Middle frontal gyrus (tissue), 1 donor: ENCODE data around the gene CFAP141.
"Not testable (repeated sequence)": the region's sequence is repeated elsewhere in the genome, so short reads cannot be mapped to it uniquely, and the experiment has no call there.

Experiments
- DNase-seq: peaks from one replicate; pipeline ENCODE4 v3.0.0-alpha.2; 2015; ENCODE audit warnings: low spot score; ENCODE audit errors: extremely low spot score

The CFAP141 gene

DNA sequence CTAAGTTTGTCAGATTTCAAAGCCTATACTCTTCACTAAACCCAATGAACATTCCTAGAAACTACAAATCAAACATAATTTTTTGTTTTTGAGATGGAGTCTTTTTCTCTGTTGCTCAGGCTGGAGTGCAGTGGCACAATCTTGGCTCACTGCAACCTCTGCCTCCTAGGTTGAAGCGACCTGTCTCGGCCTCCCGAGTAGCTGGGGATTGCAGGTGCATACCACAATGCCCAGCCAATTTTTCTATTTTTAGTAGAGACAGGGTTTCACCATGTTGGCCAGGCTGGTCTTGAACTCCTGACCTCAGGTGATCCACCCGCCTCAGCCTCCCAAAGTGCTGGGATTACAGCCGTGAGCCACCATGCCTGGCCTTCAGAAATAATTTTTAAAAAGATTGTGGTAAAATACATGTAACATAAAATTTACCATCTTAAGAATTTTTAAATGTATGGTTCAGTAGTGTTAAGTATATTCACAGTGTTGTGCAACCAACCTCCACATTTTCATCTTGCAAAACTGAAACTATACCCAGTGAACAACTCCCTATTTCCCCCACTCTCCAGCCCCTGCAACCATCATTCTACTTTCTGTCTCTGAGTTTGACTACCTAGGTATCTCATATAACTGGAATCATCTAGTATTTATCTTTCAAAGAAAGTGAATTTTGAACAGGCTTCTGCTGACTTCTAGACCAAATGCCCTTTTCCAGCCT lies 2.7 kb upstream of the CFAP141 start:
- DNase-seq, result no peak

GRCh38 chr1:154207262-154207661 lies 1.1 kb upstream of the CFAP141 start:
- DNase-seq, result no peak

DNA sequence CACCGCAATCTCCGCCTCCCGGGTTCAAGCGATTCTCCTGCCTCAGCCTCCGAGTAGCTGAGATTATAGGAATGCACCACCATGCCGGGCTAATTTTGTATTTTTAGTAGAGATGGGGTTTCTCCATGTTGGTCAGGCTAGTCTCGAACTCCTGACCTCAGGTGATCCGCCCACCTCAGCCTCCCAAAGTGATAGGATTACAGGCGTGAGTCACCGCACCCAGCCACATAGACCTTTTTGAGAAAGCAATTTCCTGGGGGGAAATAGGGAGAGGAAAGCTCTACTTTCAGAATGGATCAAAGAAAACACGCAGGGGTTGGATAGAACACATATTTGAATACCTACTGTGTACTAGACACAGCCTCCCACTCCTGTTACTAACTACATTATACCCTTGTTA lies 355 bp downstream of the CFAP141 start:
- DNase-seq, result not testable (repeated sequence)

DNA sequence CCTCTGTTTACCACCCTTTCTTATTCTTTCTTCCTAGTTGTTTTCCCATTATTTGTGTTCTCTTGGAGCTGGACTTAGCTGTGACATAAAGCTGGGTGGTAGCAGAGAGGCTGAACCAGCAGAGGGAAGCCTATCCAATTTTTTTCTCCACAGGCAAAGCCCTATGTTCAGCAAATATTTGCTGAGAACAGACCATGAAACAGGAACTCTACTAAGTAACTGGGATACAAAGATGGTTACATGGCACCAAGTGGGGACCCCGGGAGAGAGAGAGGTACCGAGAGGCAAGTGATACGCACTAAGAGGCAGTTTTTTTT lies 6.6 kb downstream of the CFAP141 start:
- DNase-seq, result no peak

DNA sequence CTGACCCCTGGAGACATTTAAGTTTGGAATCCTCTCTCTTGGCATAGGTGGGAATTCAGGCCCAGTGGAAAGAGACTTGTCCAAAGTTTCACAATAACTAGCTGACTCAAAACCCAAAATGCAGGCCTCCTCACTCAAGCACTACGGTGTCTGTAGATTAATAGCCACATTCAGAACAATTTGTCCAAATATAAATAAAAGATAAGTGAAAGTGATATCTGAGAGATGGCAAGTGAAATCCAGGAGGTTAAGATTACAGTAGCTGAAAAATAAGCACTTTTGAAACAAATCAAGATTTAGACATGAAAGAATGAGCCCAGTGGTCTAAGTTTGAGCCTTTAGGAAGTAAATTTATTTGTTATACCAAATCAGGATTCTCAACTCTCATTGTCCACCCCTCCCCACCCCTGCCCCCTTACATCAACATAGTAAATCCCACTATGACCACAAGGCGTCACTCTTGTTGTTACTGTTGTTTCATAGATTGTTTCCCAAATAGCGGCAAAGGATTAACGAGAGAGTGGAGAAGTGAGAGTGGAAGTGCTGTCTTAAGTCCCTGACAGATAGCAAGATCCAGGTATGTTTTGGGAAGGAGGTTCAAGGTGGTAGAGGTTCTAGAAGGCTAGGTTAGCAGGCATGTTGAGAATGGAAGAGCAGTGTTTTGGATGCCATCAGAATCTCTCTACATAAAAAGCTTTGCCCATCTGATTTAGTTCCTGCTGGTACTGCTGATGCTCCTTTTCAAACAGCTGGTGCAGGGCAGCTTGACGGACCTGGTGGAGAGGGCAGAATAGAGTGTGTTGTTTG lies 7.2 kb downstream of the CFAP141 start:
- no peak for DNase-seq

DNA sequence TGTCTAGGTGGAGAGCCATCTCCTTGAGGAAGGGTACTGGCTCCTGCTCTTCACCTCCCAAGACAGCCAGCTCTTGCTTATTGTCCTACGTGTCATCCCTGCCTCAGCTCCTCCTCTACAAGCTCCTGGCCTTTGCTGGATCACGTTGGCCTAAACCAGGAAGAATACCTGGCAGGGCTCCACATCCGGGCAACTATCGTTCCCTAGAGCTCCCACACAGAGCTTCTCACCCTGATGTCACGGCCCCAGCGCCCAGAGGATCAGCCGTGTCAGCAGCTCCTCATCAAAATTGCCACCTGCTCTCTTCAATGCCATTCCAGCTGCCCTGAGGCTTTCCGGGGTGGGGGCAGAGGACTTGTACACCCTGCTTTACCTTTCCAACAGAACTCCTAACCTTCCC lies 12.3 kb downstream of the CFAP141 start:
- DNase-seq, result no peak

- DNase-seq, result no peak
Observed at GRCh38 chr1:154192476-154192875, 13.7 kb downstream of the CFAP141 start.

DNA sequence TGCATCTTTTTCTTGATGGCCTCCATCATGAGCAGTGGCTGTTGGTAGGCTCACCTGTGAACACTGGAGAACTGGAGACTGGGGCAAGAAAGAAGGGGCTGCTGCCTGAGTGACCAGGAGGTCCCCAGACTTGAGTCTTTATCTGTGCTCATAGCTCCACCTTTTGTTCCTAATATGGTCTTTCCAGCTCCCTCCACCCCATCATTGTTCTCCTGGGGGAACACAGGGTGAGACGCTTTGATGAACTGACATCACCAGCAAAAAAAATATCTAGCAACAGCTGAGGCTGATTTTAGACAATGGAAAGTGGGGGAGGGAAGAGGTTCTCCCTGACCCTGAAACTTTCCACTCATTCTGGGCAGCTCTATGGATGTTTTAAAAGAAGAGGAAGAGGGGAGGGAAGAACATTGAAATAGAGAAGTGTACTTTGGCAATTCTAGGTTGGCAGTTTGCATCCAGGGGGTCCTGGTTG lies 14.1 kb downstream of the CFAP141 start, which contains the start of gene TPM3:
TSS of gene TPM3 (minus strand) at position 111 of the 472 bp plus-strand sequence. CDS start at position 29, 82 bp downstream.
- DNase-seq, result no peak

- DNase-seq, result no peak
Observed at GRCh38 chr1:154190550-154190949, 15.6 kb downstream of the CFAP141 start.

- no peak for DNase-seq
Observed at GRCh38 chr1:154186852-154187501, 19.2 kb downstream of the CFAP141 start.

GRCh38 chr1:154186177-154186576 lies 20.0 kb downstream of the CFAP141 start:
- DNase-seq, result no peak

DNA sequence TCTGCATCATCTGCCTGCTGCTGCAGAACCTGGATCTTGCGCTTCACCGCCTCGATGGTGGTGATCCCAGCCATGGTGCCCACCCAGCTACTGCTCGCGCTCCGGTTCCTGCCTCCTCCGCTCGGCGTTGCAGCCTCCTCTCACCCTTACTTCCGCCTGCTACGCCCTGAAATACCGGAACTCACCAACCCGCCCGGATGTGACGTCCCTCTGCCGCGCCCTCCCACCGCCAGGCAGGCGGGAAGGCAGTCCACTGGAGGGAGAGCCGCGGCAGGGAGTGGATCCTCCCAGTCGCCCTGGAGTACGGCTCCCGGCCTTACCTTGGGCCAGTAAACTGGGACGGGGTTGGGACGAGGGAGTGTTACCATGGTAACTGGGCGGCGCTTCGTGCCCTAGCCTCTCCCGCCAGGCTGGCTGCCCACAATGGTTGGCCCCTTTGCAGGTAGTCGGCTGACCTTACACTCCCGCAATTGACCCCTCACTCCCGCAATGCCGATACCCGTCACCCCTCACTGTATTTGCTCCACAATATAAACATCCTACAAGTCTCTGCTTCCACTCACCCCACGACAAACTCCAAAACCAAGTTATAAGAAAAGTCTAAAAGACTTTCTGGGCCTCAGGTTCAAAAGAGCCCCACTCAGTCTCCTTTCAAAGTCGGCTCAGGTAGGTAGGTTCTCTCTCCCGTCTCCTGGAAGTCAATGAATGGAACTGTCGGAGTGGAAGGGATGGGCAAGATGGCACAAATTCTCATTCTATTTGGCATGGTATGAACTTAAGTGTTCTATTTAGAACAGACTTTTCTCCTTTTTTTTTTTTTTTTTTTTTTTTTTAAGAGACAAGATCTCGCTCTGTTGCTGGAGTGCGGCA lies 22.9 kb downstream of the CFAP141 start:
- DNase-seq, result peak; percentile 90

DNA sequence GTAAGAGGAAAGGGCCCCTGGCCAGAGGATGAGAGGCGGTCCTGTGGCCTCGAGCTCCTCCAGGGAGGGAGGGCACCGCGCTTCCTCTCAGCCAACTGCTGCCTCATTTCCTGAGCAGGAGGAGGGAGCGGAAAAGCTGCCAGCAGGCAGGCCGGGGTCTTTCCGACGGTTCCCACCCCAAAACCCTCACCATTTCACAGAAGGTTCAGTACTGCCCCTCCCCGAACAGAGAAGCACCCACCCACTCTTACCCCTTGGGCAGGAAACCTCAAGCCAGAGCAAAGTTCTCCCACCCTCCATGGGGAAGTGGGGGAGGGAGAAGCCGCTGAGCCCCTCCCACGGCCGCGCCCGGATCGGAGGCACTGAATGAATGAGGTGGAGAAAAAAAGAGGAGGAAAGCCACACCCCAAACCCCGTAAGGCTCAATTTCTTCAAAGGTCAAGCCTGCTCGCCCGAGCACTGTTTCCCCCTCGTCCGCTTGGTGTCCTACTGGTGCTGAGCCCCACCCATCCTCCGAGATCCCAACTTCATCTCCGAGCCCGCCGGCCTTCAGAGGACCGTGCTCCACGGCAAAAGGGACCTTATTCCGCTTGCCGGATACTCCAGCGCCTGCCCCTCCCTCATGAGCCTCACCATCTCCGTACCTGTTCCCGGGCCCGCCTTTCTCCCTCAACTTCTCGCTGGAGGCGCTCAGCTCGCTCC lies 23.6 kb downstream of the CFAP141 start:
- no peak for DNase-seq

- DNase-seq, result no peak
Observed at GRCh38 chr1:154181944-154182343, 24.2 kb downstream of the CFAP141 start.

- no peak for DNase-seq
Observed at GRCh38 chr1:154179946-154180687, 26.0 kb downstream of the CFAP141 start.

DNA sequence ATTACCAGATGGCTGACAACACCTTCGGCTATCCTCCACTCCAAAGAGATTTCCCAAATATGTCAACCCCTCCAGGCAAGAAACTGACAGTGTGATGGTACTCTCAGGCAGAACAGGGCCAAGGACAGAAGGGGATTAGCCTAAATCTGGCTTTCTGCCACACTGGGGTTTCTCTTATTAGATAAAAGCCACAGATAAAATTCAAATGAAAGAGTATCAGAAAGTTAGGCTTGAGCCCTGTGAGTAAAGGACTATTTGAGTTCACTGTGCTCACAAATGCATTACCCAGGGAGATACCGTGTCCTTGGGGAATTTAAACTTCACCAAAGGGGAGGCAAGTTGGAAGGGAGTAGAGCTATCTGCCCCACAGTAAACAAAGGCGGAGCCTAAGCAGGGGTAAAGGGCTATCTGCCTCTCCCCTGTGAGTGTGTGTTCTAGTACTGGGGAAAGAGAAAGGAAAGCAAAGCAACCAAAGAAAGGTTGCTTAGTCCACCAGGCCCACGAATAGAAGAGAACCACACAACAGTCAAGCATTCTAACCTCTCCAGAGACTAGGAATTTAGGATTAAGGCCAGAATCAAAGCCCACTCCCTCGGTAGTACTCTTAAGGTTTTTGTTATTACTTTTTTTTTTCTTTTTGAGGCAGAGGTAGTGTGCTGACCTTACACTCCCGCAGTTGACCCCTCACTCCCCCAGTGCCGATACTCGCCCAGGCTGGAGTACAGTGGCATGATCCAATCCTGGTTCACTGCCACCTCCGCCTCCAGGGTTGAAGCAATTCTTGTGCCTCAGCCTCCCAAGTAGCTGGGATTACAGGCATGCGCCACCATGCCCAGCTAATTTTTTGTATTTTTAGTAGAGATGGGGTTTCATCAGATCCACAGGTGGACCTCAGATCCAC lies 27.0 kb downstream of the CFAP141 start:
- DNase-seq, result no peak

DNA sequence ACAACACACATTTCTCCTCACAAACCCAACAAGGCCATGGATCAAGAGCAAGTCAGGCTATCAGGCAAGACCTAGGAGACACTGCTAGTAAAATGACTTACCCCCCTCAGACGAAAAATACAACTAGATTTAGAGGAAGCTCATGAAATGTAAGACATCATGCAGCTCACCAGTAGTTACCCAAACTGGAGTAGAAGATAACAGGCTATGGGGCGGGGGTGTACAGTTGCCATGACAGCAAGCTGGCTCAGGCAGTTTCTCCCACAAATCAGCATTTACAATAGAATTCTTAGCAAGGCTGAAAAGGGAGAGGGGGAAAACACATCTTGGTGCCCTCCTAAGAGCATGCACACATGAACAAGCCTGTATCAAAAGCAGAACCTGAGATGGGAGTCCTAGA lies 28.1 kb downstream of the CFAP141 start:
- DNase-seq, result no peak

DNA sequence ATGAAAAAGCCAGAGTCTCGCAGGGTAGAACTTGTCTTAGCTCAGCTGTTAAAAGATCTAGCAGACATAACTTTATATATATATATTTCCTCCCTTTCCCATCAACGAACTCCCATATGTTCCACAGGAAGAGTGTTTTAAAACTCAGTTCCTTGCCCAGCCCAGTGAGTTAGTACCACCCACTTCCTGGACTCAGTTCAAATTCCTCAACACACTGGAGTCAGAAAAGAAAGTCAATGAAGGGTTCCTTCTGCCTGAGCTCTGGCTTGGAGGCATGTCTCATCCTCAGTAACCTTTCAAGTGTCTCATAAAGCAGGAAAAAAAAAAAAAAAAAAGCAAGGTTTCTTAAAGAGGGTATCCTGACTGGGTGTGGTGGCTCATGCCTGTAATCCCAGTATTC lies 29.8 kb downstream of the CFAP141 start:
- DNase-seq, result peak; percentile 53

GRCh38 chr1:154174654-154175053 lies 31.5 kb downstream of the CFAP141 start:
- DNase-seq, result no peak
